Measurements from ENCODE around the gene DPF3. TPM values are rescaled to one million over a fixed set of nuclear protein-coding genes. Genes with fewer than 3 reads are reported as not detected.

Gene DPF3
- polyA plus RNA-seq = 1 to 10 TPM; 1.0 to 2.4 (median 1.5) TPM
- long read RNA-seq, donor 1 = 0 reads
- long read RNA-seq, donor 2 = 0 reads
- long read RNA-seq, donor 3 = 0 reads
- long read RNA-seq, donor 4 = 0 reads
- long read RNA-seq, donor 5 = 0 reads
- long read RNA-seq, donor 6 = 0 reads
- long read RNA-seq, donor 7 = 0 reads
- long read RNA-seq, donor 8 = 0 reads
- long read RNA-seq, donor 9 = 0 reads
- long read RNA-seq, donor 10, full-length matches to known transcripts = 1 of 1 reads
- long read RNA-seq, donor 10, partial matches to known transcripts = 0 of 1 reads
- long read RNA-seq, donor 10, other reads (novel, unspliced or antisense) = 0 of 1 reads

DNA sequence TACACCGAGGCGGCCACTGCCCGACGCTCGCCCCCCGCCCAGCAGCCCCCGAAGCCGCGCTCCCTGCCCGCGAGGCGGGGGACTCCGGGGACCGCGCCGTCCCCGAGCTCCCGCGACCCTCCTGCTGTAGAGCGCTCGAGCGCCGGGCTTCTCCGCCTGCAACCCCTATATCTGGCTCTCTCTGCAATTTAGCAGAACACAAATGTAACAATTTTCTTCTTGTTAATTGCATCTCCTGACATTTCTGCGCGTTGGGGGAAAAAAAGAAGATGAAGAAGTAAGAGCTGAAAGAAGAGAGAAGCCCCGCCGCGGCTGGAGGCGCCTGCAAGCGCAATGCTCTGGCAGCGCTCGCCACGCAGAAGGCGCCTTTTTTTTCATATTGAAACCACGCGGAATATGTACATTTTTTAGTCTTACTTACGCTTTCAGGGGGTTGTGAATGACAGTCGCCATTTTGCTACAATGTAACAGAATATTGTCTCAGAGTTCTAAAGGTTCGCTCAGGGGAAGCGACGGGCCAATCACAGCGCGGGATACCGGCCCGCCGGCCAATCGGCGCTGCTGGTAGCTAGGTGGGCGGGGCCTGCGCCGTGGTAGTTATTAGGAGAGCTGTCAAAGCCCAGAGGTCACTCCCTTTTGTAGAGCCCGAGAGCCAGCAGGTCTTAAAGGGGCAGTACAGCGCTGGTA lies at the start of gene DPF3:
TSS of gene DPF3 (minus strand) at position 466 of the 687 bp plus-strand sequence. CDS start at position 453, 13 bp downstream.
- peak within 1 kb of the TSS in 1 of 3 donors; percentile 3 for H3K27ac ChIP-seq (ENCODE audit: low read depth in 1 of 3, low read length in 2 of 3)
- no peaks in the 10 kb centered on the region for H3K9me3 ChIP-seq (ENCODE audit: control insufficient read depth in 2 of 2, insufficient read depth in 1 of 2, low read depth in 1 of 2, low read length in 1 of 2)
- peaks cover 0 to 36% (median 11%) of the 10 kb centered on the region in 3 donors for H3K27me3 ChIP-seq (ENCODE audit: control insufficient read depth in 3 of 3, insufficient read depth in 3 of 3, low read length in 3 of 3)
- DNase-seq (peak; percentile 96 to 97), FAIRE-seq (no peak)
- H3K36me3 ChIP-seq (ENCODE audit: control insufficient read depth in 3 of 3, insufficient read depth in 2 of 3, low read depth in 1 of 3, low read length in 3 of 3) = no peaks in the 10 kb centered on the region
- H3K4me1 ChIP-seq (ENCODE audit: control insufficient read depth in 3 of 3, insufficient read depth in 2 of 3, low read depth in 1 of 3, low read length in 2 of 3) = peaks cover 0 to 3% (median 0%) of the 10 kb centered on the region in 3 donors
- WGBS, 3 donors = 0 to 1% (median 1%) methylated on average over 39 to 54 of the region's 54 CpGs
- peak within 1 kb of the TSS; percentile 65 to 85 (median 71) for H3K4me3 ChIP-seq (ENCODE audit: low read depth in 1 of 3, low read length in 3 of 3)

DNA sequence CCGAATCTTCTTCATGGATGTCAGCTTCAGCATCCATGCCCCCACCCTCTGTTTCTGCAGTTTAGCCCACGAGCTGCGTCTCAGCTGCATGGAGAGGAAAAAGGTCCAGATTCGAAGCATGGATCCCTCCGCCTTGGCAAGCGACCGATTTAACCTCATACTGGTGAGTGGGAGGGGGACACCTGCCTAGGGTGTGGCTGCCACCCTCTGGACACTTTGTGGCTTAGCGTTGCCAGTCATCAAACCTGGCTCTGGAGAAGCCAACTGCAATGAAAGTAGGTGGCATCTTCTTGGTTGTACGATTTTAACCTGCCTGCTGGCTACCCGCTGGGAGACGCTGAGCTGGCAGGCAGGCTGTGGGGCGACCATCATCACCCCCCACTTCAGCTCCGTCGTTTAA lies 49.0 kb upstream of the DPF3 start:
- H3K4me3 ChIP-seq (ENCODE audit: low read depth in 1 of 3, low read length in 3 of 3) = no peak overlapping the region
- H3K36me3 ChIP-seq (ENCODE audit: control insufficient read depth in 3 of 3, insufficient read depth in 2 of 3, low read depth in 1 of 3, low read length in 3 of 3) = peaks cover 12 to 68% (median 24%) of the 10 kb centered on the region in 3 donors
- no peaks in the 10 kb centered on the region for H3K27me3 ChIP-seq (ENCODE audit: control insufficient read depth in 3 of 3, insufficient read depth in 3 of 3, low read length in 3 of 3)
- 91 to 95% (median 92%) methylated on average over 14 of the region's 14 CpGs for WGBS, 3 donors
- H3K9me3 ChIP-seq (ENCODE audit: control insufficient read depth in 2 of 2, insufficient read depth in 1 of 2, low read depth in 1 of 2, low read length in 1 of 2) = peaks cover 0 to 2% of the 10 kb centered on the region in 2 donors
- FAIRE-seq (no peak), DNase-seq (no peak)
- no peaks in the 10 kb centered on the region for H3K4me1 ChIP-seq (ENCODE audit: control insufficient read depth in 3 of 3, insufficient read depth in 2 of 3, low read depth in 1 of 3, low read length in 2 of 3)
- H3K27ac ChIP-seq (ENCODE audit: low read depth in 1 of 3, low read length in 2 of 3) = no peak overlapping the region

DNA sequence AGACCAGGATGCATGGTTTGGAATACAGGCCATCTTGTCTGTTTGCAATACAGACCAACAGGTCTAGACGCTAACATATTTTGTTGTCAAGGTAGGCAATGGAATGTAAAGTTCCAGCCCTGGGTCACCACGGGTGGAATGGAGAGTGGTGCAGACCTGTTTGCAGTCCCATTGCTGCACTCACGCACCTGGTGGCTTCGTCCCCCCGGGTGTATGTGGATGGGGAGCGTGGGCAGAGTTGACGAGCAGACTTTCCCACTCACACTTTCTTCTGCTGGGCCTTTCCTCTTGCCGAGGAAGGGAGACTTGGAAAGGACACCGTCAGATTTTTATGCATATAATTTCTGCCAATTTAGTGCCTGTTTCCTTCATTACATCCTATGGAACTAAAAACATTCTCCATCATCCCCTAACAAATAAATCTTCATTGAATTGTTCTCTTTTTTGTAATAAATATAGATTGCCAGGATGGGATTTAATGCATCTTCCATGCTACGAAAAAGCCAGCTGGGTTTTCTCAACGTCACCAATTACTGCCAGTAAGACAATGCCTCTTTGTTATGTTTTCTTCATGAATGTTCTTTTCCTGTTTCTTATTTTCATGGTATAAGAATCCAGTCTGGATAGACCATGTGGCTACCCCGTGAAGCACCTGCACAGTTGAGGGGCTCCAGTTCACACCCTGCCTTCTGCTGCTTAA lies 47.5 kb upstream of the DPF3 start:
- Histone ChIP-seq H3K9me3 (ENCODE audit: control insufficient read depth in 2 of 2, insufficient read depth in 1 of 2, low read depth in 1 of 2, low read length in 1 of 2) (peaks cover 0 to 5% of the 10 kb centered on the region in 2 donors), H3K4me1 (ENCODE audit: control insufficient read depth in 3 of 3, insufficient read depth in 2 of 3, low read depth in 1 of 3, low read length in 2 of 3) (no peaks in the 10 kb centered on the region), H3K4me3 (ENCODE audit: low read depth in 1 of 3, low read length in 3 of 3) (no peak overlapping the region), H3K27ac (ENCODE audit: low read depth in 1 of 3, low read length in 2 of 3) (no peak overlapping the region), H3K36me3 (ENCODE audit: control insufficient read depth in 3 of 3, insufficient read depth in 2 of 3, low read depth in 1 of 3, low read length in 3 of 3) (peaks cover 12 to 60% (median 20%) of the 10 kb centered on the region in 3 donors), H3K27me3 (ENCODE audit: control insufficient read depth in 3 of 3, insufficient read depth in 3 of 3, low read length in 3 of 3) (no peaks in the 10 kb centered on the region)
- no peak for DNase-seq
- FAIRE-seq = no peak
- 82 to 90% (median 84%) methylated on average over 12 of the region's 12 CpGs for WGBS, 3 donors

DNA sequence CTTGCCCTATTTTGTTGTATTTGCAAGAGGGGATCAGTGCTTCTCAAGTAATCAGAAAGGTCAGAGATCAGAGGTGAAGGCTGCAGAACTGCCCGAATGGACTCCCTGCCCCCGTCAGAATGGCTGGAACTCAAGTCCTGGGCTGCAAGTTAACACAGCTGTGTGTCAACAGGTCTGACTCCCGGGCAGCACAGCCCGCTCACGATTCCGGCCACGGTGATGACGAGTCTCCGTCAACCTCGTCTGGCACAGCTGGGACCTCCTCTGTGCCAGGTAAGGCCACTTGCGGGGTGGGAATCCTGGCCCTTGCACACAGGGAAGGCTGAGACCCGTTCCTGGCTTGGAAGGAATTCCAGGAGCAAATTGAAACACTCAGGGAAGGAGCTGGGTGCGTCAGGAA lies 45.7 kb upstream of the DPF3 start:
- FAIRE-seq (no peak), DNase-seq (no peak)
- Histone ChIP-seq H3K27ac (ENCODE audit: low read depth in 1 of 3, low read length in 2 of 3) (no peak overlapping the region), H3K36me3 (ENCODE audit: control insufficient read depth in 3 of 3, insufficient read depth in 2 of 3, low read depth in 1 of 3, low read length in 3 of 3) (peaks cover 10 to 47% (median 13%) of the 10 kb centered on the region in 3 donors), H3K4me3 (ENCODE audit: low read depth in 1 of 3, low read length in 3 of 3) (no peak overlapping the region), H3K4me1 (ENCODE audit: control insufficient read depth in 3 of 3, insufficient read depth in 2 of 3, low read depth in 1 of 3, low read length in 2 of 3) (no peaks in the 10 kb centered on the region), H3K27me3 (ENCODE audit: control insufficient read depth in 3 of 3, insufficient read depth in 3 of 3, low read length in 3 of 3) (no peaks in the 10 kb centered on the region), H3K9me3 (ENCODE audit: control insufficient read depth in 2 of 2, insufficient read depth in 1 of 2, low read depth in 1 of 2, low read length in 1 of 2) (peaks cover 0 to 5% of the 10 kb centered on the region in 2 donors)
- 84 to 94% (median 89%) methylated on average over 13 of the region's 13 CpGs for WGBS, 3 donors

DNA sequence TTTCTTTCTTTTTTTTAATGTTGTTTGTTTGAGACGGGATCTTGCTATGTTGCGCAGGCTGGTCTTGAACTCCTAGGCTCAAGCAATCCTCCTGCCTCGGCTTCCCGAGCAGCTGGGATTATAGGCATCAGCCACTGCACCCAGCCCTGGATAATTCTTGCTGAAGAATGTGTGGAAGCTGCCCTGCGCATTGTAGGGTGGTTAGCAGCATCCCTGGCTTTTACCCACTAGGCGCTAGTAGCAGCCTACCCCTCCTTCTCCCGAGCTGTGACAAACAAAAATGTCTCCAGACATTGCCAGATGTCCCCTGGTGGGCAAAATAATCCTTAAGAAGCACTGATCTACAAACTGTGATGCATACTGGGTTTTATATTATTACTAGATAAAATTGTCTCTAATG lies 39.0 kb upstream of the DPF3 start:
- Histone ChIP-seq H3K9me3 (ENCODE audit: control insufficient read depth in 2 of 2, insufficient read depth in 1 of 2, low read depth in 1 of 2, low read length in 1 of 2) (peaks cover 0 to 3% of the 10 kb centered on the region in 2 donors), H3K4me3 (ENCODE audit: low read depth in 1 of 3, low read length in 3 of 3) (no peak overlapping the region), H3K27ac (ENCODE audit: low read depth in 1 of 3, low read length in 2 of 3) (no peak overlapping the region), H3K27me3 (ENCODE audit: control insufficient read depth in 3 of 3, insufficient read depth in 3 of 3, low read length in 3 of 3) (no peaks in the 10 kb centered on the region), H3K4me1 (ENCODE audit: control insufficient read depth in 3 of 3, insufficient read depth in 2 of 3, low read depth in 1 of 3, low read length in 2 of 3) (no peaks in the 10 kb centered on the region), H3K36me3 (ENCODE audit: control insufficient read depth in 3 of 3, insufficient read depth in 2 of 3, low read depth in 1 of 3, low read length in 3 of 3) (peaks cover 0 to 12% (median 0%) of the 10 kb centered on the region in 3 donors)
- 87 to 96% (median 94%) methylated on average over 7 of the region's 7 CpGs for WGBS, 3 donors
- DNase-seq (no peak), FAIRE-seq (no peak)

DNA sequence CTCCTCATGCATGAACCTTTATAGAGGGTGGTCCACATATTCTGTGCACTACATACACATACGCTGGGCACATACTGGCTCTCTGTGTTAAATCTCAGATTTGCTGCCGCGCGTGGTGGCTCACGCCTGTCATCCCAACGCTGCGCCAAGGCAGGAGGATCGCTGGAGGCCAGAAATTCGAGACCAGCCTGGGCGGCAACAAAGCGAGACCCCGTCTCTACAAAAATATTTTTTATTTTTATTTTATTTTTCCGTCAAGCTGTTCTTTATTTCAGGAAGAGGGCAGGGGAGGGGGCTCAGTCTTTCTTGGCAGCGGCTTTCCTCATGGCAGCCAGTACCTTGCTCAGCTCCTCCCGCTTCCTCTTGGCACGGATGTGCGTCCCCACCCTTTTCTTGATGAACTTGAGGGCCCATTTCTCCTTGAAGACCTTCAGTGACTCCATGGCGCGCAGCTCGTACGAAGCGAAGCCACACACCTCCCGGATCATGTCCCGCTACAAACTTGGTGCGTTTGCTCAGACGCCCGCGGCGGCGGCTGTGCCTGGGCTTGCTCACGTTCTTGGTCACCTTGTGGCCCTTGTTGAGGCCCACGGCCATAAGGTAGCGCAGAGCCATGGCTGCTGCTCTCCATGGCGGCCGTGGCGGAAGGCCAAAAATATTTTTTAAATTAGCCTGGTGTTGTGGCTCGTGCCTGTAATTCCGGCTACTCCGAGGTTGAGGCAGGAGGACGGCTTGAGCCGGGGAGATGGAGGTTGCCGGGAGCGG lies 35.6 kb upstream of the DPF3 start:
- DNase-seq = no peak
- Histone ChIP-seq H3K9me3 (ENCODE audit: control insufficient read depth in 2 of 2, insufficient read depth in 1 of 2, low read depth in 1 of 2, low read length in 1 of 2) (no peaks in the 10 kb centered on the region), H3K27me3 (ENCODE audit: control insufficient read depth in 3 of 3, insufficient read depth in 3 of 3, low read length in 3 of 3) (no peaks in the 10 kb centered on the region), H3K4me3 (ENCODE audit: low read depth in 1 of 3, low read length in 3 of 3) (no peak overlapping the region), H3K27ac (ENCODE audit: low read depth in 1 of 3, low read length in 2 of 3) (no peak overlapping the region), H3K36me3 (ENCODE audit: control insufficient read depth in 3 of 3, insufficient read depth in 2 of 3, low read depth in 1 of 3, low read length in 3 of 3) (peaks cover 0 to 9% (median 0%) of the 10 kb centered on the region in 3 donors), H3K4me1 (ENCODE audit: control insufficient read depth in 3 of 3, insufficient read depth in 2 of 3, low read depth in 1 of 3, low read length in 2 of 3) (peaks cover 0 to 7% (median 0%) of the 10 kb centered on the region in 3 donors)
- 93 to 96% (median 95%) methylated on average over 43 of the region's 43 CpGs for WGBS, 3 donors
- no peak for FAIRE-seq

DNA sequence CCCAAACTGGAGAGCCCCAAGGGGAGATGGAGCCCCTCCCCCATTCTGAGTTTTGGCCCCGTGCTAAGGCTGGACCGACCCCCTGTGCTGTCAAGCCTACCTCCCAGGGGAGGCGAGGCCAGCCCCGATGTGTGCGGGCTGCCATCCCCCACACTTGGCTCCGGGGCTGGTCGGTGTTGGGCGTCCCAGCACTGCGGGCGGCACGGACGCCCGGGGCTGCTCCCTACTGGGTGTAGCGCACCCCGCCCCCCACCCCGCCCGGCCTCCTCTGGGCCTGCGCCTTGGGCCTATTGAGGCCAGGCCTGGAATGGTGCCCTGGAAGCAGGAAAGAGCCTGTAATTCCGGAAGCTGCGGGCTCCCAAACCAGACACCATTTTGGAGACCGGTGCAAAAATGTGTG lies 35.0 kb upstream of the DPF3 start:
- FAIRE-seq = no peak
- DNase-seq = no peak

More for the DNA sequence above, 35.0 kb upstream of the DPF3 start:
- Histone ChIP-seq H3K27me3 (ENCODE audit: control insufficient read depth in 3 of 3, insufficient read depth in 3 of 3, low read length in 3 of 3) (no peaks in the 10 kb centered on the region), H3K36me3 (ENCODE audit: control insufficient read depth in 3 of 3, insufficient read depth in 2 of 3, low read depth in 1 of 3, low read length in 3 of 3) (peaks cover 0 to 9% (median 0%) of the 10 kb centered on the region in 3 donors), H3K27ac (ENCODE audit: low read depth in 1 of 3, low read length in 2 of 3) (no peak overlapping the region), H3K4me1 (ENCODE audit: control insufficient read depth in 3 of 3, insufficient read depth in 2 of 3, low read depth in 1 of 3, low read length in 2 of 3) (peaks cover 0 to 7% (median 0%) of the 10 kb centered on the region in 3 donors), H3K4me3 (ENCODE audit: low read depth in 1 of 3, low read length in 3 of 3) (no peak overlapping the region), H3K9me3 (ENCODE audit: control insufficient read depth in 2 of 2, insufficient read depth in 1 of 2, low read depth in 1 of 2, low read length in 1 of 2) (no peaks in the 10 kb centered on the region)
- 86 to 93% (median 90%) methylated on average over 20 to 21 of the region's 21 CpGs for WGBS, 3 donors

Data from small intestine (tissue), 16 donors.